NCI-H510A treated with DMSO at 0.1 percent for 48 hours (cell line): Measurements from ENCODE around the gene PFKFB3.
"Not testable (repeated sequence)": the region's sequence is repeated elsewhere in the genome, so short reads cannot be mapped to it uniquely, and the experiment has no call there.

Experiments
- DNase-seq: peaks from one replicate; lab custom pipeline; 2025; lab: John Stamatoyannopoulos, UW

Gene PFKFB3

GRCh38 chr10:6272126-6272525, 69.4 kb downstream of the PFKFB3 start:
- DNase-seq: no peak

GRCh38 chr10:6273351-6273750, 70.6 kb downstream of the PFKFB3 start:
- DNase-seq: no peak

GRCh38 chr10:6274040-6274439, 71.3 kb downstream of the PFKFB3 start:
- no peak for DNase-seq

GRCh38 chr10:6274484-6274883, 71.8 kb downstream of the PFKFB3 start:
- DNase-seq: no peak

GRCh38 chr10:6275022-6275997, 72.6 kb downstream of the PFKFB3 start:
- no peak for DNase-seq

GRCh38 chr10:6276356-6276755, 73.6 kb downstream of the PFKFB3 start:
- DNase-seq: no peak

GRCh38 chr10:6278519-6279120, 75.9 kb downstream of the PFKFB3 start:
- no peak for DNase-seq

GRCh38 chr10:6279540-6280267, 77.0 kb downstream of the PFKFB3 start:
- no peak for DNase-seq

- DNase-seq: no peak
Measured at GRCh38 chr10:6280291-6280690, 77.6 kb downstream of the PFKFB3 start.

GRCh38 chr10:6282454-6282958, 79.8 kb downstream of the PFKFB3 start:
- DNase-seq: no peak

GRCh38 chr10:6283655-6284054, 80.9 kb downstream of the PFKFB3 start:
- no peak for DNase-seq

- not testable (repeated sequence) for DNase-seq
Measured at GRCh38 chr10:6290621-6291020, 87.9 kb downstream of the PFKFB3 start.

GRCh38 chr10:6292741-6293151, 90.0 kb downstream of the PFKFB3 start:
- no peak for DNase-seq

- DNase-seq: not testable (repeated sequence)
Measured at GRCh38 chr10:6296425-6296824, 93.7 kb downstream of the PFKFB3 start.

GRCh38 chr10:6296828-6297251, 94.1 kb downstream of the PFKFB3 start:
- DNase-seq: no peak

- DNase-seq: no peak
Measured at GRCh38 chr10:6297522-6297921, 94.8 kb downstream of the PFKFB3 start.

- DNase-seq: no peak
Measured at GRCh38 chr10:6297951-6298381, 95.2 kb downstream of the PFKFB3 start.

- DNase-seq: no peak
Measured at GRCh38 chr10:6298428-6298827, 95.7 kb downstream of the PFKFB3 start.

- no peak for DNase-seq
Measured at GRCh38 chr10:6299234-6299633, 96.5 kb downstream of the PFKFB3 start.

- DNase-seq: no peak
Measured at GRCh38 chr10:6299743-6300105, 97.0 kb downstream of the PFKFB3 start.

GRCh38 chr10:6300106-6300783, 97.5 kb downstream of the PFKFB3 start:
- DNase-seq: no peak
